Dermis microvascular lymphatic vessel endothelial cell (primary cell): ENCODE data around the gene NFATC3. TPM values are rescaled to one million over a fixed set of nuclear protein-coding genes. Genes with fewer than 3 reads are reported as not detected.
A peak's percentile ranks its signal among the peaks of the same experiment; 100 is the strongest.

Experiments
- DNase-seq, 2 donors: peaks; one replicate each; pipeline versions ENCODE4 v3.0.0 to v3.0.0-alpha.2; 2010; ENCODE audit warnings: low read depth in 2 of 2
- total RNA-seq: library from RNA; depleted of rRNA; stranded (reverse); fragments of >200 nt; gene quantifications from 2 replicates; pipeline ENCODE4 v1.2.1, GENCODE V29; 2014

The NFATC3 gene
- total RNA-seq, 1 donor from 2014 or later = 15.7 TPM

DNA sequence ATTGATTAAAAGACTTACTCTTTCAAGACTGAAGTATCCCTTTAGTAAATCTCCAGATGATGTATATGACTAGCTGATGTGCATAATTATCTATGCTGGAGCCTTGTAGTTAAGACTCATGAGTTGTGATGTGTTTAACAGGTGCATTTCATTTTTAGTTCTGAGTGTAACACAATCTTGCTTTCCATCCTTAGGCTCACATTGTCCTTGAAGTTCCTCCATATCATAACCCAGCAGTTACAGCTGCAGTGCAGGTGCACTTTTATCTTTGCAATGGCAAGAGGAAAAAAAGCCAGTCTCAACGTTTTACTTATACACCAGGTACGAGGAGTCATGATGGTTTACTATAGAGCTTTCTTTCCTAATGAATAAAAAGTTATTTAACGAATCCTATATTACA lies 97.9 kb downstream of the NFATC3 start:
- DNase-seq = no peak

DNA sequence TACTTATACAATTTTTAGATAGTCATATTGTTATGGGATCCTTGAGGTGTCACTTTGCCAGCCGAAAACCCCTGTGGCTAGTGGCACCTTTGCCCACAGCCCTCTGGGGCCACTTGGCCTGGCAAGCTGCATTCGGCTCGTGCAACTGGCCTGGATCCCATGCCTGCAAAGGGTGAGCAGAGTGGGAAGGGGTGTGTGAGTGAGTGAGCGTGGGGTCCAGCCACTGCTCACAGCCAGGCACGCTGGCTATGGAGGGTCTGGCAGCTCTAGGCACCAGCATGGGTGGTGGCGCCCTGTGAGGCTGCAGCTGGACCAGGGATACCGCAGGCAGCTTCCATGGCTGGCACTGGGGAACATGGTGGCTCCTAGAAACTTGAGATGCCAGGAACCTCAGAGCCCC lies 101.7 kb downstream of the NFATC3 start:
- DNase-seq = no peak

DNA sequence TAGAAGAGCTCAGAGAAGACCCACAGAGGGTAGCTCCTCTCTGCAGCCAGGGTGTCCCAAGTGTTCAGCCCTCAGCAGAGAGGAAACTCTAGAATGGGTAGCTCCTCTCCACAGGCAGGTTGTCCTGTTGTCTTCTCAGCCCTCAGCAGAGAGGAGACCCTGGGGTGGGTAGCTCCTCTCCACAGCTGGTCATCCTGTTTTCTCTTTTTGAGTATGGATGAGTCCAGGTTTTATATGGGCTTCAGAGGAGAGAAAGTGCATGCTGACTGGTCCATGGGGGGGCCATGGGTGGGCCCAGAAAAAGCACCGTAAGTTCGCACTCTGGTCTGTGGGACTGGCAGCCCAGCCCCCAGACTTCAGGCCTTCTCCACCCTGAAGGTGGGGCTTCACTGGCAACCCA lies 102.3 kb downstream of the NFATC3 start:
- DNase-seq = no peak

DNA sequence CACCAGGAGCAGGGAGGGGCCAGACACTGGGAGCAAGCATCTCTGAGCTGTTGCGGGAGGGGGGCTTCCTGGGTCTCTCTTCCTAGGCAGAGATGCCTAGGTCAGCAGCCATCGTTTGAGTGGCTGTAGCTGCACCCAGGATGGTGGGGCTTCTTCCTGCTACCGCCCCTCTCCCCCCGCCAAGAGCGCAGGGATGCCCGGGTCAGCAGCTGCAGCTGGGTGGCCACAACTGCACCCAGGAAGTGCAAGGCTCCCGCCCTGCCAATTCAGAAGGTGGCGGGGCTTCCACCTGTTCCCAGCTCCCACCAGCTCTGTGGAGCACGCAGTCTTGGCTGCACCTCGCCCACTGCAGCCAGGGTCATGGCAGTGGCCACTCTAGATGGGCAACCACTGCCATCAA lies 103.0 kb downstream of the NFATC3 start:
- no peak for DNase-seq

DNA sequence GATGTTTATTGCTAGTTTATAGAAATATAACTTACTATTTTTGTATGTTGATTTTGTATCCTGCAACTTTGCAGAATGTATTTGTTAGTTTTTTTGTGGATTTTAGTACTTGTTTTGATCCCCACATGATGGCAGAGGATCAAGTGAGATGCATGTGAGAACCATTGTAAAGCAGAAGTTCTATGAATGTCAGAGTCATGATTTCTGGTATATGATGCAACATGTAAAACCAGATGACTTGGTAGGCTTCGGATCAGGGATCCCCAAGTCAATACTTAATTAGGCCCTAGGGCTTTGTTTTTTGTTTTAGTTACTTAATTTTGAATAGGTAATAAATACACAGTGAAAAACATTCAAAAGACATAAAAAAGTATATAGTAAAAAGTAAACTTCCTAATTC lies 104.9 kb downstream of the NFATC3 start:
- DNase-seq = no peak

DNA sequence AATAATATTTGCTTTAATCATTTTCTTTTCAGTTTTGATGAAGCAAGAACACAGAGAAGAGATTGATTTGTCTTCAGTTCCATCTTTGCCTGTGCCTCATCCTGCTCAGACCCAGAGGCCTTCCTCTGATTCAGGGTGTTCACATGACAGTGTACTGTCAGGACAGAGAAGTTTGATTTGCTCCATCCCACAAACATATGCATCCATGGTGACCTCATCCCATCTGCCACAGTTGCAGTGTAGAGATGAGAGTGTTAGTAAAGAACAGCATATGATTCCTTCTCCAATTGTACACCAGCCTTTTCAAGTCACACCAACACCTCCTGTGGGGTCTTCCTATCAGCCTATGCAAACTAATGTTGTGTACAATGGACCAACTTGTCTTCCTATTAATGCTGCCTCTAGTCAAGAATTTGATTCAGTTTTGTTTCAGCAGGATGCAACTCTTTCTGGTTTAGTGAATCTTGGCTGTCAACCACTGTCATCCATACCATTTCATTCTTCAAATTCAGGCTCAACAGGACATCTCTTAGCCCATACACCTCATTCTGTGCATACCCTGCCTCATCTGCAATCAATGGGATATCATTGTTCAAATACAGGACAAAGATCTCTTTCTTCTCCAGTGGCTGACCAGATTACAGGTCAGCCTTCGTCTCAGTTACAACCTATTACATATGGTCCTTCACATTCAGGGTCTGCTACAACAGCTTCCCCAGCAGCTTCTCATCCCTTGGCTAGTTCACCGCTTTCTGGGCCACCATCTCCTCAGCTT lies 105.8 kb downstream of the NFATC3 start:
- no peak for DNase-seq

DNA sequence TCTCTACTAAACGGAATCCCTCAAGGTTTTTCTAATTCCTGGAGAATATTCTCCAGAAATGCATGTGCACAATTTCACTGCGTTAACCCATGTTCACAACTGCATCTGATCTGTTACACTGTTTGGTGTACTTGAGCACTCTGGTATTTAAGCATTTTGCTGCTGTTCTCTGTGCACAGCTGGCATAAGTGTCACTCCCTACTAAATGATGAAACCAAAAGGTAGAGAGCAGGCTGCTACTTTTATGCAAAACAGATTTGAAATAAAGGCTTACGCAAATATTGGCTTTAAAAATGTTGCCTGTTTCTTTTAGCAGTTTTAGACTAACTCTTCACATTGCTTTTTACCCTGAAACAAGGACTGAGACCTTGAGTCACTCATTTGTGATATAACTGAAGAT lies 109.1 kb downstream of the NFATC3 start:
- DNase-seq = no peak

DNA sequence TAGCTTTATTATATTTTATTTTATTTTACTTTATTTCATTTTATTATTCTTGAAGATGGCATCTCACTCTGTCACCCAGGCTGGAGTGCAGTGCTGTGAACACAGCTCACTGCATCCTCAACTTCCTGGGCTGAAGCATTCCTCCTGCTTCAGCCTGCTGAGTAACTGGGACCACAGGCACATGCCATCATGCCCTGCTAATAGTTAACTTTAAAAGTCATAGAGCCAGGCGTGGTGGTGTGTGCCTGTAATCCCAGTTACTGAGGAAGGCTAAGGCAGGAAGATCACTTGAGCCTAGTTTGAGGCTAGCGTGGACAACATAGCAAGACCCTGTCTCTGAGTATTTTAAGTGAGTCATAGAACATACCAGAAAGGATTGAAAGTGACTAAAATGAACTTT lies 112.1 kb downstream of the NFATC3 start:
- DNase-seq = no peak

DNA sequence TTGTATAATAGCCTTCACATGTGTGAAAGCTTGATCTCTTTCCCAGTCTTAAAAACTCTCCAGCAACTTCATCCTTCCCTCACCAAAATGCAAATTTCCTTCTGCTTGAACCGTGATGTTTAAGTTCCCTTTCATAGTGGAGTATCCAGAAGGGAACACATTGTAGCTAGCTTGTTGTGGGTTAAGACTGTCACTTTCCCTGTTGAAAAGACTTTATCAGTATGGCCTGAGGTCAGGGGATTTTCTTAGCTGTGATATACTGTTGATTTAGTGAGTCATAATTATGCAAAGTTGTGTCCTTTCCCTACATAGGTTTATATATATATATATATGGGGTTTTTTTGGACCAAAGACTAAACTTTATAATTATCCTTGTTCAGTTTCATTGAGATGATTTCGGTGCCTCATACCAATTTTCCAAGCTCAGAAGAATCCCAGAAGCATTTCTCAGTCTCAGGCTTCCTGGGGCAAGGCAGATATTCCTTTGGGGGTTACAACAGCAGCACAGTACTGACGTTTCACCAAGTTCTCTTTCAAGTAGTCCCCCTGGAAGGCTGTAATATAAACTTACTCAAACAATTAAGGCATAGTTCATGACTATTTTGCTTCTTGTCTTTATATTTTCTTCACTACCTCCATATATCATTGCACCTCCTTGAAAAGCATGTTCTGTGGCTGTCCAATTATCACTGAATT lies 115.1 kb downstream of the NFATC3 start:
- peak in 1 of 2 donors; percentile 61 for DNase-seq

DNA sequence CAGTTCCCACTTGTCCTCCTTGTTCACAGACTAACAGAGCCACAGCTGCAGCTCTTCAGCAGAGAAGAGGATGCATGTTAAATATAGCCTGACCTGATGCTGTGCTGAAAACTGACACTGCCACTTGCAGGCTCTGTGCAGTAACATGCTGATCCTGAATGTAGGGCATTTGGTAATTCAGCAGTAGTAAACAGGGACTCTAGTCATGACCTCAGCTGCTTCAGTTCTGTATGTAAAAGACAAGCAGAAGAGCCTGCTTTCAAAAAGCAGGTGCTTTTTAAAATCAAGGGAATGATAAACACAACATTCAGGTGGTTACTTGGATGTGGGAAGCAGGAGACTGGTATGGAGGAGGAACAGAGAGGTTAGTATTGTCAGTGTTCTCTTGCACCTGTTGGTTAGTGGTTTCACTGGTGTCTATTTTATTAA lies 116.9 kb downstream of the NFATC3 start:
- no peak for DNase-seq

DNA sequence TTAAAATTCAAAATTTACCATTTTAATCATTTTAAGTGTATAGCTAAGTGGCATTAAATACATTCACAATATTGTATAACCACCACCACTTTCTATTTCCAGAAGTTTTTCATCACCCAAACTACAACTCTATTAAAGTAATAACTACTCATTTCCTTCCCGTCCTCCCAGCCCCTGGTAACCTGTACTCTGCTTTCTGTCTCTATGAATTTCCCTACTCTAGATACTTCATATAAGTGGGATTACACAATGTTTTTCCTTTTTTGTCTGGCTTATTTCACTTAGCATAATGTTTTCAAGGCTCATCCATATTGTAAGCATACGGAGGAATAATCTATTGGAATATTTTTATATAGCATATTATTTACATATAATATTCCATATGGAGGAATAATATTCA lies 121.1 kb downstream of the NFATC3 start:
- DNase-seq = peak; percentile 55 to 59

DNA sequence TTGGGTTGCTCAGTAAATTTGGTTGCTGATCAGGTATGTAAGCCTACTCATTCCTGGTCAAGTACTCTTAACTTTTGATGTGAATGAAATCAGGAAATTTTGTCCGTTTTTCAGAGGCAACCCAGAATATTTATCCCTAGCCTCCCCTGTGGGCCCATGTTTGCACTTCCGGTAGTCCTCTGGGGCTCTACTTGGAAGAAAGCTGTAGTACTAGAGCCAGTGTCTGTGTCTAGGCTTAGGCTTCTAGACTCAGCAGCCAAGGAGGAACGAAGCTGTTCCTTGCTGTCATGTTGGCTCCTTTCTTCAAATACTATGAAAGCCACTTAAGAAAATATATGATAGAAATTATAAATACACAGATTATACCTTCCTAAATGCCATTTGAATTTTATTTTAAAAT lies 129.6 kb downstream of the NFATC3 start:
- no peak for DNase-seq

DNA sequence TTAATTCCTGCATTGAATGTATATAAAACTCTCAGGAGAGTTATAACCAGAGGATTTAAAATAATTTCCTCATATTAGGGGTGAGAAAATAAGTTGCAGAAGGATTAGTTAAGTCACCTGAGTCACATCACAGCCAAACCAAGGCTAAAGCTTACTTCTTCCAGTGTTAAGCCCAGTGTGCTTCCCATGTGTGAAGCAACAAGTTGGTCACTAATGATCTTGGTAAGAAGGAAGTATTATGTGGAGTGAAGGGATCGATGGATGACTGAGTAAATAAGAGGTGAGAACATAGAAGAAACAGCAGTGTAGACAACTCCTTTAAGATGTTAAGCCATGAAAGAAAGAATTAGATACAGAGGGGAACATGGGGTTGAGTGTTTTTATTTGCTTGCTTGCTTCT lies 130.1 kb downstream of the NFATC3 start:
- DNase-seq = no peak

DNA sequence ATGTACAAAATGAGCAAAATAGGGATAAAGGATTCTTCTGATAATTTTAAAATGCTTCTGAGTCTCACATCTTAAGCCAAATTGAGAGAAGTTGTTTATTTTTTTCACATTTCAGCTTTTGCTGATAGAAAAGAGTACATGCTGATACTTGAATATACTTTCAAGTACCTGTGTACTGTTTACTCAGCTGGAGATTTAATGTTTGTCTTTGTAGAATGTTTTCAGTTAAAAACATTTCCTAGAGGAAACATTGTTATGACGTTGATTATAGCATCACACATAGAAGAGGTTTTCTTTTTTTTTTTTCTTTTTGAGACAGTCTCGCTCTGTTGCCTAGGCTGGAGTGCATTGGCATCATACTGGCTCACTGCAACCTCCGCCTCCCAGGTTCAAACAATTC lies 131.1 kb downstream of the NFATC3 start:
- DNase-seq = peak in 1 of 2 donors; percentile 55

DNA sequence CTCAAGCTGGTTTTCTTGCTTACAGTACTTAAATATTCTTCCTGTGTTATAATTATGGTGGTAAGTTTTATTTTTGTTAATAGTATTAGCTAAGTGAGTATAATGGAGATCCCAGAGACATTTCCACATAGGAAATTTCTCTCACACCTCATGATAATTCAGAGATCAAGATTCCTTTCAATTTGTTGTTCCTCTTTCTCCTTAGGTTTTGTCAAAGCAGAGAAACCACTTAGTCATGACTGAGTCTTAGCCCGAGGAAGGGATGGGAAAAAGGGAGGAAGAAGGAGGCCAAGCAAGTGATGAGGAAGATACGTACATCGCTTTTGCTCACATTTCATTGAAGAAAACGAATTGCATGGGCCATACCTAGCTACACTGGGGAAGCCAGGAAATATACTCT lies 132.3 kb downstream of the NFATC3 start:
- DNase-seq = no peak

DNA sequence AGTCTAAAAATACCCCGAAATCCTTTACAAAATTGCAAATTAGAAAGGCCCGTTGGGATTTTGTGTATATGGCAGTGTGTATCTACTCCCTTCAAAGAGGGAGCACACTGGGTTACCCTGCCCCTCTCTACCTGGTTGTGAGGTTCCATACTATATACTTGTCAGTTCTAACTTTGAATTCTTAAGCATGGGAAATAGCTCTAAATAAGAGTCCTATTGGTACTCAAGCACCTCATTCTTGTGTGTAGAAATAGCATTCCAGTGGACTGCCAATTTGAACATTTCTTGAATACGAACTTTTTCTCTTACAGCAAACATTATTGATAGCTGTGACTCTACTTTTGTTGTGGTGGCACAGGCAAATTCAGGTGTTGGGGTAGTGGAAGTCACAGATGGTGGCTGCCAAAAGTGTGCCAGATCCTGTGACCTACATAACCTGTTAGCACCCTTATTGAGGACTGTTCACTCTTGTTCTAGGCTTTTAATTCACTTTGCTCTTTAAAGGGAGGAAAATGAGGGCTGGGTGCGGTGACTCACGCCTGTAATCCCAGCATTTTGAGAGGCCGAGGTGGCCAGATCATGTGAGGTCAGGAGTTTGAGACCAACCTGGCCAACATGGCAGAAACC lies 134.7 kb downstream of the NFATC3 start:
- no peak for DNase-seq

DNA sequence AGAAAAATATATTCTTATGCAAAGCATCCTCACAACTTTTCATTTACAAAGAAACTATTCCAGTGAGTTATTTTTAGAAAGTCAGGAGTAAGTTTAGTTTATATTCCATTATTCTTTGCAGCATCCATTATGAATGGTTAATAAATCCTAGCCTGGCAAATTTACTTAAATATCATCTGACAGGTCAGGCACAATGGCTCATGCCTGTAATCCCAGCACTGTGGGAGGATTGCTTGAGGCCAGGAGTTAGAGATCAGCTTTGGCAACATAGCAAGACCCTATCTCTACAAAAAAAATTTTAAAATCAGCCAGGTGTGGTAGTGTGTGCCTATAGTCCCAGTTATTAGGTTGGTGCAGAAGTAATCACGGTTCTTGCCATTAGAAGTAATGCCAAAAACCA lies 137.9 kb downstream of the NFATC3 start:
- DNase-seq = no peak

DNA sequence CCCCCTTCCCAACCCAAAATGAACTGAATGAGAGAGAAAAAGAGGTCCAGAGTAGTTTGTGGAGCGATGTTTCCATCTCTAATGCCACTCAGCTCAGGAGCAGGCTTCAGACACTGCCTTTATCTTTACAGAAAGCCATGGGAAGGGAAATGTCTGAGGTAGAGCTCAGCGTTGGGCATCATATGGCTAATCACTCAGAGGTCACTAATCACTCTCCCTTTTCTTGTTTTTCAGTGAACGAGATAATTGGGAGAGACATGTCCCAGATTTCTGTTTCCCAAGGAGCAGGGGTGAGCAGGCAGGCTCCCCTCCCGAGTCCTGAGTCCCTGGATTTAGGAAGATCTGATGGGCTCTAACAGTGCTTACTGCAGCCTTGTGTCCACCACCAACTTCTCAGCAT lies 140.9 kb downstream of the NFATC3 start:
- no peak for DNase-seq

DNA sequence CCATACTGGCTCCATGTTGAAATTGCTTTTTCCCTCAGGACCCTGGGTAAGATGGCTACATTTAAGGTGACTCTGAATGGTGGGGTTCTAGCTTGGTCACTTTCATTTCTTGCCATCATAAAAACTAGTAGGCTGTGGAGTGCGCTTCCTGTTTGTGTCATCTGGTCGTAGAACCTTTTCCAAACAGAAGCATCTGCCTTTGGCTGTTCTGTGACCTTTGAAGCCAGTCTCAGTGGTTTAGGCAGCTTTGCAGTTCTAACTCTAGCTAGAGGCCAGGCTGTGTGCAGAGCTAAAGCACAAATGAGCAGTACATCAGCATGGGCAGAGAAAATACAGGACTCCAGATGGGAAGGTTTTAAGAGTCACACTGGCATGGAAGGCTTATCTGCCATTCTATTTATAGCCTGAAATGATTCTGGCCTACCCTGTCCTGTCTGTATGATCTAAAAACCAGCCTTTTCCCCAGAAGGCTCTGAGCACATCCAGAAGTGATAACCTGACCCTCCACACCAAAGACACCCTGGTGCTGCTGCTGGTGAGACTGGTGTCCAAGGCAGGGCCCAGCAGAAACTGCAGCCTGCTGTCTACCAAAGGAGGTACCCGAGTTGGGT lies 142.1 kb downstream of the NFATC3 start:
- peak; percentile 34 to 52 for DNase-seq

DNA sequence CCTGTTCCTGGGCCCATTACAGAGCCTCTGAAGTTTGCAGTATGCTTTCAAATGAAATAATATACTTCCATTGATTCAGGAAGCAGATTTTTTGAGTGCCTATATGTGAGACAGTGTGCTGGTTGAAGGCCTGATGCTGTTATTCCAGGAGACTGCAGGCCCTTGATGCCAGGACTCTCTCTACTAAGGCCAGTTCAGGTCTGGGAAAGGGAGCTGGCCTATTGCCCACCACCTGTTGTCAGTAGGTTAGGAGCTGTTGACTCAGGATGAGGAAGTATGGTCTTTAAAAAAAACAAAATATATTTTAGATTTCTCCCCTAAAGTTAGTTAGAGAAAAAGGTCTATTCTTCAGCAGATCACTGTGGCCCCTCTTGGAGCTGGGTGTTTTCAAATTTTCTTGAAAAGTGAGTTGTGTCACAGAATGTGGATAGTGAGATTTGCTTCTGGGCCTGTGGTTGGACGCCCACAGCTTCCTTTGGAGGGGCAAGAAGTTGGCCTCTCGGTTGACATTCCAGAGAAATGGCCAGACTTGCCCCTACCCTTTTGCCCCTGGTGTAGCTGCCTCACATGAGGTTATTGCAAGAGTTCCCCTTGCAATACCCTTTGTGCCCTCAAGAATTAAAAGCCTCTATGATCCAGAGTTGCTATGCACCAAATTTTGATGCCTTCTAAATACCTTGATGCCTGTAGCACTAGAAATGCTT lies 142.8 kb downstream of the NFATC3 start:
- peak in 1 of 2 donors; percentile 53 for DNase-seq

DNA sequence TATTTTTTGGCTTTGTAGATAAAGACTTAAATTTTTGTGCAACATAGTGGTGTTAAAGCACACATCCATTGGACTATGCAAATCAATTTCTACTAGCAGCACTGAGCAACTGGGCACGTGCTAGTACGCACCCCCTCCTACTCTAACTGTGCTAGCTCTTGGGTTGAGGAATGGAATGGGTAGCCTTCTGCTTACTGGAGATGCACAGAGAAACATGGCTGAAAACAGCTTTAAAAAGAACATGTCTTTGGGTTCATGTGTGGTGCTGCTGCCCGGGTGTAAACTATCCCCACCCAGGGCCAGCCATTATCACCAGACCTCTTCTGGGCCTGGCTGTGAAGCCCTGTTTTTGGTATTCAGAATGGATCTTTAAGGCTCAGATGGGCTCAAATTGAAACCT lies 143.5 kb downstream of the NFATC3 start:
- DNase-seq = no peak
